Esophagus squamous epithelium (tissue), 4 donors: ENCODE data around the gene PCSK4.
"Not testable (repeated sequence)": the region's sequence is repeated elsewhere in the genome, so short reads cannot be mapped to it uniquely, and the experiment has no call there.

ENCODE experiments used
- POLR2A ChIP-seq, 4 donors: fragments of 450-650 bp; IDR thresholded peaks; one replicate each; pipeline ENCODE4 v1.6.1; 2017; ENCODE audit warnings: antibody characterized with exemption in 4 of 4, mild to moderate bottlenecking in 4 of 4, moderate library complexity in 3 of 4
- TF ChIP-seq, protein P1 (sequence below), 6 experiments: fragments of 450-650 bp in 4 of 6; fragments of 200-600 bp in 2 of 6; sonication (generic) in 2 of 6; IDR thresholded peaks; one replicate each; pipeline ENCODE4 v1.5.1; 2016 to 2019; ENCODE audit warnings: antibody characterized with exemption in 6 of 6, mild to moderate bottlenecking in 4 of 6, moderate library complexity in 4 of 6

DNA sequence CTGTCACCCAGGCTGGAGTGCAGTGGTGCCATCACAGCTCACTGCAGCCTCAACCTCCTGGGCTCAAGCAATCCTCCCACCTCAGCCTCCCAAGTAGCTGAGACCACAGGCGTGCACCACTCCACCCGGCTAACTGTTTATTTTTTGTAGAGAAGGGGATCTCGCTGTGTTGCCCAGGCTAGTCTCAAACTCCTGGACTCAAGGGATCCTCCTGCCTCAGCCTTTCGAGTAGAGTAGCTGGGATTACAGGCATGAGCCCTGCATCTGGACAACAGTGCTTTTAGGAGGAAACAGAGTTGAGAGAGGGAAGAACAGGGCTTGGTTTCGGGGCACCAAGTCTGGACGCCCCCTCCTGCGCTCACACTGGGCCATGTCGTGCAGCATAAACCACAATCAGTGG, 29.7 kb upstream of the PCSK4 start:
- TF ChIP-seq, protein P1, sequence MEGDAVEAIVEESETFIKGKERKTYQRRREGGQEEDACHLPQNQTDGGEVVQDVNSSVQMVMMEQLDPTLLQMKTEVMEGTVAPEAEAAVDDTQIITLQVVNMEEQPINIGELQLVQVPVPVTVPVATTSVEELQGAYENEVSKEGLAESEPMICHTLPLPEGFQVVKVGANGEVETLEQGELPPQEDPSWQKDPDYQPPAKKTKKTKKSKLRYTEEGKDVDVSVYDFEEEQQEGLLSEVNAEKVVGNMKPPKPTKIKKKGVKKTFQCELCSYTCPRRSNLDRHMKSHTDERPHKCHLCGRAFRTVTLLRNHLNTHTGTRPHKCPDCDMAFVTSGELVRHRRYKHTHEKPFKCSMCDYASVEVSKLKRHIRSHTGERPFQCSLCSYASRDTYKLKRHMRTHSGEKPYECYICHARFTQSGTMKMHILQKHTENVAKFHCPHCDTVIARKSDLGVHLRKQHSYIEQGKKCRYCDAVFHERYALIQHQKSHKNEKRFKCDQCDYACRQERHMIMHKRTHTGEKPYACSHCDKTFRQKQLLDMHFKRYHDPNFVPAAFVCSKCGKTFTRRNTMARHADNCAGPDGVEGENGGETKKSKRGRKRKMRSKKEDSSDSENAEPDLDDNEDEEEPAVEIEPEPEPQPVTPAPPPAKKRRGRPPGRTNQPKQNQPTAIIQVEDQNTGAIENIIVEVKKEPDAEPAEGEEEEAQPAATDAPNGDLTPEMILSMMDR (IDR thresholded peaks at IDR 0.05), result not testable (repeated sequence)
- TF ChIP-seq POLR2A (IDR thresholded peaks at IDR 0.05), result not testable (repeated sequence)
